Right lobe of liver (tissue), 4 donors: ENCODE results near the gene CTNND1.

ENCODE experiments used
- CTCF ChIP-seq, 4 donors: fragments of 200-600 bp in 3 of 4; fragments of 450-650 bp in 1 of 4; IDR thresholded peaks; one replicate each; pipeline versions ENCODE4 v1.5.1 to v1.8.0; 2016 to 2022; ENCODE audit warnings: antibody characterized with exemption in 4 of 4, mild to moderate bottlenecking in 2 of 4
- POLR2A ChIP-seq: fragments of 450-650 bp; IDR thresholded peaks from one replicate; pipeline ENCODE4 v1.6.1; 2017; ENCODE audit warnings: antibody characterized with exemption, mild to moderate bottlenecking
- donor health status: DM: no; HTN: no; CAD: no.
- donor health status: DM: no; HTN: no; CAD: no.
- donor health status: DM: no; HTN: yes; CAD: no.

GRCh38 chr11:57771365-57771764, 9.8 kb downstream of the CTNND1 start:
- TF ChIP-seq CTCF (IDR thresholded peaks at IDR 0.05) (no peak), POLR2A (no peak)
